COLO668 (cell line): ENCODE data around the gene EPB41L2.

Source experiments
- DNase-seq: peaks from one replicate; lab custom pipeline; 2025; ENCODE audit not compliant: unreplicated experiment; lab: John Stamatoyannopoulos, UW

Gene EPB41L2

DNA sequence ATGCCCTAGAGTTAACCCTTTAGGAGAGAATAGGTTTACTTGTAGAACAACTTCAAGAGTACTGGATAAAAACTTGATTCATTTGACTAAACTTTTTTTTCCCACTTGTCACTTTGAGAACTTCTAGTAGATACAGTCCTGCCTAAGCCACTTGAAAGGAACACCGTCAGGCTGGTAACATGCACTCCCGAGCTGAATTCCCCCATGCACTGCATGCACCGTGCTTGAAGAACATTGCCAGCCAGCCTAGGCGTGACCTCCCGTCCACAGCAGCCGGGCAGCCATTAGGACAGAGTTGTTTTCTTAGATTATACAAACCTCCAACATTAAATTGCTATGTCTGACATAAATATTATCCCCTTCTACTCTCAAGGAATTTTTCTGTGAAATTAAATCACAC, 183.2 kb downstream of the EPB41L2 start:
- no peak for DNase-seq

DNA sequence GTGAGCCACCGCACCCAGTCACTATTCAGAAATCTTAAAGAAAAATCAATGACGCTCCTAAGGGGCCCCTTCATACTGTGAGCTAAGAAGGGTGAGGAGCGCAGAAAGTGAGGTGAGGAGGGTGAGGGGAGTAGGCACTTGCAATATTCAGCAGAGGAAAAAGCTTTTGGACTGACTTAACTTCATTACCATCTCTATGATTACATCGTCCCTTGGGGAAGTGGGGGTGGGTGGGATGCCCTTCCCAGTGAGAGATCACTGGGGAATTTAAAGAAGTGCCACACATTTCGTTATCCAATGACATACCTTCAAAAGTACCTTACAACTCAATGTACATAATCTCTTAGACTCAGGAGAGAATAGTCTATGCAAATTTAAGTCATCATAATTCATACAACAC, 189.3 kb downstream of the EPB41L2 start:
- DNase-seq: no peak

DNA sequence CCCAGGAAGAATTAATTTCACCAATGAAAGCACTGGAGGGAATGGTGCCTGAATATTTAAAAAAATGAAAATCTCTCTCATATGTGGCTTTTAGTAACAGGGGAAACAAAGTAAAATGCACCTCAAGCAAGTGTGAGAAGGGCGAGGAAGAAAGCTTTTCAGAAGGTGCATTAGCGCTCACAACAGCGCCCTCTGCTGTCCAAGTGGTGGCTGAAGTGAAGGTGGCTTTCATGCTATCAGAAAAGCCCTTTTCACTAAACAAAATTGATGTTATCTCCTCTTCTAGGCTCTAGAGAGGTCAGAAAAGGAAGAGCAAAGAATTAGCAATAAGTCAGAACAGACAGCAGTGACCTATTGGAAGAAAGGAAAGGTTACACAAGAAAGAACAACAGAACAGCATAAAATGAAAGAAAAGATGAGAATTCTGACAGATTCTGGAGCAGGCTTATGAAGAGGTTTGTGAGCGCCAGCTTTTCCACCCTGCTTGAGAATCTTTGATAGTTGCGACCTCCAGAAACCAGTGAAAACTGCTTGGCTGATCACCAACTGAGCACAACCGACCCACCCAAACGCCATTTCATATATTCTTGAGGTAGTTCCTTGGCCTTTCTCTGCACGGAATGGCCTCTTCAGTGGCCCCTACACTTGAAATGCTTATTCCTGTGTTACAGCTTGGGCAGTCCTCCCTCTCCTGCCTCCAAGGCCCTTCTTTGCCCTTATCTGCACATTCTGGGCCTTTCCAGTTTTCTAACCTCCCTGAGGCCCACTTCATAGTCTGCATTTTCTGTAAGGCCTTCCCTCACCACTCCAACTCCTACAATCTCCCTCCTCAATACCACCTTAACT, 190.6 kb downstream of the EPB41L2 start:
- peak; percentile 40 for DNase-seq

DNA sequence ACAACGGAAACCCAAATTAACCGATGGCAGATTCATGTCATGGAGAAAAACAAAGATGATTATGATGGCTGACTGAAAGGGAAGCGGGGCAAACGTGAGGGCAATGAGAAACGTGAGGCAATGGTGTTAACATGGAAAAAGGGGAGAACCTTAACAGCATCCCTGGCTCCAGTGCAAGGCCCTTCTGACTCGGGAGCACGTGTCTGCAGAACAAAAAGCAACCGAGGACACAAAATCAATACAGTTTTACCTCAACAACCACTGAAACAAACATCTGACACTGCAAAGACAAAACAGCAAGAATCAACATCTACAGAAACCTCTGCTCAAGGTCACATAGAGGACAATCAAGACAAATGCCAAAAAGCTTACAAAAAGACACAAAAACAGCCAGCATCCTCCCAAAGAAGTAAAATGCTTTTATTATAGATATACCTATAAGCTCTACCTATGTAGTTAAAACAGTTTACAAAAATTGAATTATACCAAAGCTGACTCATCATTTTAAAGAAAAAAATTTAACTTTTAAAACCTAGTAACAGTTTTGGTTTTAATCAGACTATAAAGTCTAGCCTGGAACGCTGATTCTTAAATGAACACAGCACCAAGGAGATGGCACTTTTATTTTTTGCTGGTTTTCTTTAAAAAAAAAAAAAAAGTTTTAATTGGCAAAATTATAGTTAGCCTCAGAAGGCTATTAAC, 192.7 kb downstream of the EPB41L2 start:
- no peak for DNase-seq

DNA sequence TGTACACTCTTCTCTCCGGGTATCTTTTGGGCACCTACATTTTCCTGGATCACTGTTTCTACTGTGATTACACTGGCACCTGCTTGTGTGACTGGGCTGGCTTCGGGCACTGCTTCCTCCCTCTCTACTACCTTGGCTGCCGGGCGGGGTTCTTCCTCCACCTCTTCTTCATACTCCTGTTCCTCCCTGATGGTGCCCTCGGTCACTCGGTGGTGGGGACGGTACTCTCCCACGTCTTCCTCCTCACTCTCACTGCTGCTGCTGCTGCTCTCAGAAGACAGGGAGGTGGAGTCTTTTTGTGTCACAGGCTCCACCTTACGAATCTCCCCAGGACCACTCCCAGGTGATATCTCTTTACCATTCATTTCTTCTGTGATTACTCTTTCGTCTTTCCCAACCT, 193.4 kb downstream of the EPB41L2 start:
- no peak for DNase-seq

DNA sequence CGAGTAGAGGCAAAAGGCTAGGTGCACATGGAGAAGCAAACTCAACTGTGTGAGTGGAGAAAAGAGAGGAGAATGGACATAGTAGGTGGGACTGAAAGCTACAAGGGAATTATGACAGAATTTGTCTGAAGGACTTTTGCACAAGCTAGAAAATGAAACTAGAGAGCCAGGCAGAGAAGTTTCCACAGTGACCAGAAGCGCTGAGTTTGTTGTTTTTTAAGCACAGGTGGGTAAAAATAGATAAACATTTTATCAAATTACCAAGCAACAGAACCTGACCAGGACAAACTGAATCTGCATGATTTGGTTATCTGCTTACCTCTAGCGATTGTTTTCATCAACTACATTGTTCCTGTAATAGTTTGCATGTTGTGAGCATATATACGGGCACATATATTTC, 197.3 kb downstream of the EPB41L2 start:
- no peak for DNase-seq

DNA sequence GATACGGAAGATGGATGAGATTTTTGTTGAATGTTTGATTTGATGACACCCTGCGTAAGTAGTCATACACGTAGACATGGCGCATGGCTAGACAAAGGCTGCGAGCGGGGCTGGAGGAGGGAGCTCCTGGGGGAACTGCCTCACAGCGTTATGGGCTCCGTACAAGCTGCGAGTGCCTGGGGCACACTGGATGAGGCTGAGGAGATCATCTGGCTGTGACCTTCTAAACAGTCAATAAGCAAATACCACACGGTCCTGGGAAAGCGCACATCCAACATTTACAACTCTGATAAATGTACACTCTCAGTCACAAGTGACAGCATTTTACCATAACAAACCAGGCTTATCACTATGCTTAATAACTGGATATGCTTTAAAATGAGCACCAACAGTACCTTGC, 198.7 kb downstream of the EPB41L2 start:
- DNase-seq: no peak

DNA sequence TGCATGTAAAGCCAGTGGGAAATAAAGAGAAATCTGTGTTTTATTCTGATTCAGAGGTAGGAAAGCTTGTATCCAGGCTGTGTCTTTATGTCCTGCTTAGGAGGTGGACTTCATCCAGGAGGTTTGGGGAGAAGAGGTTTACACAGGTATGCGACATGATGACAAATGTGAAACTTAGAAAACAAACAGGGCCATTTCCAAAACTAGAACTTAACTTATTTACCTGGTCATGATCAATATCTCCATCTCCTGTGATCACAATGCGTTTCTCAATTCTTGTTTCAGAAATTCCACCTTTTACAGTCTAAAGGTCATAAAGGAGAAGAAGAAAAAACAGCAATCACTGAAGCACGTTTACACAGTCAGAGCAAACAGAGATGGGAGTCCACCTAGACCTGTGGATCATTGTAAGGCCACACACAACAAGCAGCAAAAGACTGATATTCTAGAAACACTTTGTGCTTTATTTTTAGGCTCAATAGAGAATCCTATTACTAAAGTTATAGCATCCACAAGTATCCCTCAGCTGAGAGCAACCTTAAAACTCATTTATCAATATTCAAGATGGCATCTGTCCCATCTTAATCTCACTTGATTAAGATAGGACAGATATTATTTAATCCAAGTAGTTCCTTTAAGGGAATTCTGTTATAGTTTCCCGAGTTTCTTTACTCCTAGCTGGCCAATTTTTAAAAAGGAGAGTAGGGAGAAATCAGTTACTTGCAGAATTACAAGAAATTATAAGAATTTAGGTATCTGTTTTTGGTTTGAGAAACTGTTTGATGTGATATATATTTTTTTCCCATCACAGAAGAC, 199.4 kb downstream of the EPB41L2 start:
- DNase-seq: no peak

DNA sequence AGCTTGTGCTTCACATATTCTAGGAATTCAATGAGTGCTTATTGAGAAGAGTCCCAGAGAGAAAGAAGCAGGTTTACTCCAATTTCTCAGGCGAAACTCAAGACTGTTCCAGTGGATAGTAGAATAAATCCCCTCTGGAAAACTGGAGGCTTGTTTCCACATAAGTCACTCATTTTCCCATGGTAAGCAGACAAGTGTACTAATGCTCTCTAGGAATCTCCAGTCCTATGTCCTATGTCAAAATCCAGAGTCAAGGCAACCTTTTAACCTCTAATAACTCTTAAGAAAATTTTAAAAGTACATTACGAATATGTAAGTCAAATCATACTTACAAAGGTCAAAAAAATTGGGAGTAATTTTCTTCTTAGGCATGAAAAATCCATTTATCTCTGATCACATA, 200.7 kb downstream of the EPB41L2 start:
- DNase-seq: no peak

DNA sequence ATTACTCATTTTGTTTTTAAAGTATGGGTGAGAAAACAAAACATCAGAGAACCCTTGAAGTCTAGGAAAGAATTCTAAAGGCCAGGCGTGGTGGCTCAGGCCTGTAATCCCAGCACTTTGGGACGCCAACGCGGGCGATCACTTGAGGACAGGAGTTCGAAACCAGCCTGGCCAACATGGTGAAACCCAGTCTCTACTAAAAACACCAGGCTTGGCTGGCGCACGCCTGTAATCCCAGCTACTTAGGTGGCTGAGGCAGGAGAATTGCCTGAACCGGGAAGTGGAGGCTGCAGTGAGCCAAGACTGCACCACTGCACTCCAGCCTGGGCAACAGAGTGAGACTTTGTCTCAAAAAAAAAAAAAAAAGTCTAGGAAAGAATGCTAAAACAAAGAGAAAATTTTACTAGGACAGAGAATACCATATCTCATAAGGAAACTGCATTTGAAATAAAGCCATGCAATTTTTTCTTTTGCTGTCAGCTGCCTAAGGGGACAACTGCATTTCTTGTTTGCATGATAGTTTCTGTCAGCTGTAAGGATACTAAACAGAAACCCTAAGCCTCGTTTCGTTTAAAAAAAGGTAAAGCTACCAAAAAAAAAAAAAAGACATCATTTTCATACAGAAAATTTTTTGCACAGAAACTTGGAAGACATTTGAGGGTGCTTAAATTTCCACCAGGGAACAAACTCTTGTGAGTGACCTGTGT, 203.7 kb downstream of the EPB41L2 start:
- DNase-seq: no peak

DNA sequence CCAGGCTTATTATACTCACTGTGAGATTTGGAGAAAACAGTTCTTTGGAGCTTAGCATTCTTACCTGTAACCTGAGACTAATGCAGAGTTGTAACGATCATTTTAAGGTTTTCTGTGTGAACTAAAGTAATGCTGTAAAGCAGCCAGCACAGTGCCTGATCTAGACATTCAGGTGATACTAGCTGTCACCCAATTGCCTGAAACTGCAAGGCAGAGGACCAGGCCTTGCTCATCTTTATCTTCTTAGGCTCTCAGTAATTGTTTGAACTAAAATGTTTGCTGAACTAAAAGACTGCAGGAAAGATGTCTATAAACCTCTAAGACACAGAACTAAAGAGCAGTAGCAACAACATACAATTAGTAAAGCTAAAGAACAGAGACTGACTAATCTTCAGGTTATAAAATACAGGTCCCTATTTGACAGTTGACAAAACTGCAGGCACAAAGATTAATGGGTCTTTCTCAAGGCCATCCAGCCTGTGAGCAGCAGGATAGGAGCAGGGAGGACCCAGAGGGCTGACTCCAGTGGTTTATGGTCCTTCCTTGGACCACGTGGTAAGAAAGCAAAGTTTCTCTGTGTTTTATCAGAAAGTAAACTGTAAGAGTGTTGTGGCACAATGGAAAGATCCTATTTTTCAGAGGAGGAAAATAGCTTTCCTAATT, 204.4 kb downstream of the EPB41L2 start:
- DNase-seq: no peak

DNA sequence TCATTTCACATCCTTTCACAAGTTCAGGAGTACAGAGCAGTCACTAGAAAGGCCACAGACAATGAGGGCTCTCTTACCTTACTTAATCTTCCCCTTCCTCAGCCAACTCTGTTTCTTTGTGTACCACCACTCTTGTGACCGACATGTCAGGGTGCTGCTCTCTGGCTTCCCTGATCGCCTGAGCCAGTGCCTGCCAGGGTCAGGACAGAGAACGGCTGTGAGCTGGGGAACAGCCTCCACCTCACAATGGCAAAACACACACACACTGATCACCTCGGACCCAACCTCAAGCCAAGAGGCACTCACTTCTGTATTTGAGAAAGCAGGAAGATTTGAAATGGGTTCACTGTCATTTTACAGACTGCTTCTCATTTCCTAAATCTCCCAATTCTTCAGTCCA, 205.0 kb downstream of the EPB41L2 start:
- DNase-seq: no peak

DNA sequence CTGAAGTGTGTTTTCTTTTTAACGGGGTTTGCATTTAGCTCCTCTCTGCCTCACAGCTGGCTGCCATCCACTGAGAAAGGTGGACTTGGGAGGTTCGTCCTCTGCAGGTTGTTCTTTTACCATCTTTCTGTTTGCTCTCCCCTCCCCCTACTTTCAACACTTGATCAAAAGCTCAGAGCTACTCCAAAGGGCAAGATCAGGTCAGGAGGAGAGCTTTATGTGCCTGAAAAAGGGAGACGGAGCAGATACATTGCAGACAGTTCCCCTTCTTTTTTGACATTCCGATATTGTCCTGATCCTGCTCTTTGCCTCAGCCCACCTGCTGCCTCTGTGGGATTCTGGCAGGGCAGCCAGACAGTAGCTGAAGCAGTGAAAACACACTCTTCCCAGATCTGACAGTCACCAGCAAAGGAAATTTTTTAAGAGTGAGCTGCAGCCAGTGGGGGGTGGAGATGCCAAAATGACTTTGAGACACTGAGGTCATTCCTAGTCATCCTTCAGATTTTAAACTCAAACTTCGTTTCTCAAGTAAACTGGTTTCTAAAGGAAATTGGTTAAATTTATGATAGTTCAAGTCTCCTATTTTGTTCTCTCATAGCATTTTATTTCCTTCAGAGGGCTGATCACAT, 209.4 kb downstream of the EPB41L2 start:
- DNase-seq: no peak

DNA sequence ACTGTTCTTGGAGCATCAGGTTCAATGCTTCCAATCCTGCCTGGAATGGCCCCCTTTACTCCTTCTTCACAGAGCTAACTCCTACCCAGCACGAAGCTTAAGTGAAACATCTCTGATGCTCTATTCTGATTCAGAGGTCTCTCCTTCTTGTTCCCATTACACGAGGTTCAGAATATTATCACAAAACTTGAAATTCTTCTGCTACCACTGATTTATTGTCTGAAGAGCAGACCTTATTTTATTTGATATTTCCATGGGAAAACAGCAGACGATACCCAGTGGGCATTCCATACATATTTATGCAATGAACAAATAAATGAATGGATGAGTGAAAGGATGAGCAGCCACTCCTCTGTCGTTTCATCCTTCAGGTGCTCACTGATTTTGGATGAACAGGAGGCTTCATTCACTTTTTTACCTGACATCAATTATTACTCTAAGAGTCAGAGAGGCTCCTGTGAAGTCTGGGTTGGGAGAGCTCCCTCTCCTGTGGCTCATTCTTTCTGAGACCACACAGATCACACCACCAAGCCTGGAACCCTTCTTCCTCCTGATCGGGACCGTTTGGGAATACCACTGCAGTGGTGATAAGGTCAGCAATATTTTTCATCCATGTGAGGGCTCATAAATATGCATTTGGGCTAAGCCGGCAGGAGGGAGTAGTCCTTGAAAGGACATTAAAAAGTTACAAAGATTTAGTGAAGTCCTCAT, 210.0 kb downstream of the EPB41L2 start:
- no peak for DNase-seq

DNA sequence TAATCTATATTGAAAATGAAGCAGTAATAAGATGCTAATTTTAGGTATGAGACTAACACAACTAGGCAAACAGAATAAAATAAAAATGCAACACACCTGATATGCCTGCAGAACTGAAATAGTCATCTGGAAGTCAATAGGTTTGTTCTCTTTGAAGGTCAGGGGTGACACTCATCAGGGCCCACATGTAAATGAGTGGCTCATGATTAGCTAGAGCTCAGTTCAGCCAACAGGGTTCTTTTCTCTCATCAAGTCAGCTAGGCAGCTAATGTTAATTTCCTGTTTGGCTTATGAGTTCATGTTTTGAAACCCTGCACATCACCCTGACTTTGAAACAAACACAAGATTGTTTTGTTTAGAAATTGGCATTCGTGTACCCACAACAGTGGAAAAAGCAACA, 212.0 kb downstream of the EPB41L2 start:
- no peak for DNase-seq

DNA sequence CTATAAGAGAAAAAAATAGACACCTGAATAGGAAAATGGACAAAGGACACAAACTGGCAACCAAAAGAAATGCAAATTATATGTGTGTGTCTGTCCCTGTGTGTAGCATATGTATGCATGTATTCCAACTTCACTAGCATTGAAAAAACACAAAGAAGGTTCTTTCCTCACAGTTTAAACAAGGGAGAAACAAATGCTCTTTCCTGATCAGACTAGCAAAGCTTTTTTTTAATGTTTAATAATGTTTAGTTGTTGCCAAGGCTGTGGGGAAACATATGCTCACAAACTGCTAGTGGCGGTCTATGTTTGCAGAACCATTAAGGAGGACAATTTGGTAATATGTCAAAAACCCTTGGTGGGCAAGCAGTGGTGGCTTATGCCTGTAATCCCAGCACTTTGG, 213.5 kb downstream of the EPB41L2 start:
- DNase-seq: no peak

DNA sequence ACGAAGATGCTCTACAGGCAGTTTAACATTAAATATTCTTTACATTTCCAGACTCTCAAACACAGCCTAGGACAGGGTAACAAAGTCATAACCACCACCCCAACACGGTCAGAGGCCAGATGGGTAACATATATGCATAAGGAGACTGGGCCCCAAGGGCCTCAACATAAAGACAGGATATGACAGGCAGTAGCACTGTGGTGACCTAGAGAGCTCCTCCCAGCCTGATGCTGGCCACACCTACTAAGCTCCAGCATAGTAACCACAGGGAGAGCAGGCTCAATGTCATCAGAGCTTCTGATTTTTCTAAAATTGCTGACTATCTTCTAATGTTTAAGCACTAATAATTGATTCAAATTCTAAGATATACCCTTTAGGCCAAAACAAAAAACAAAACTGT, 214.1 kb downstream of the EPB41L2 start:
- DNase-seq: no peak

DNA sequence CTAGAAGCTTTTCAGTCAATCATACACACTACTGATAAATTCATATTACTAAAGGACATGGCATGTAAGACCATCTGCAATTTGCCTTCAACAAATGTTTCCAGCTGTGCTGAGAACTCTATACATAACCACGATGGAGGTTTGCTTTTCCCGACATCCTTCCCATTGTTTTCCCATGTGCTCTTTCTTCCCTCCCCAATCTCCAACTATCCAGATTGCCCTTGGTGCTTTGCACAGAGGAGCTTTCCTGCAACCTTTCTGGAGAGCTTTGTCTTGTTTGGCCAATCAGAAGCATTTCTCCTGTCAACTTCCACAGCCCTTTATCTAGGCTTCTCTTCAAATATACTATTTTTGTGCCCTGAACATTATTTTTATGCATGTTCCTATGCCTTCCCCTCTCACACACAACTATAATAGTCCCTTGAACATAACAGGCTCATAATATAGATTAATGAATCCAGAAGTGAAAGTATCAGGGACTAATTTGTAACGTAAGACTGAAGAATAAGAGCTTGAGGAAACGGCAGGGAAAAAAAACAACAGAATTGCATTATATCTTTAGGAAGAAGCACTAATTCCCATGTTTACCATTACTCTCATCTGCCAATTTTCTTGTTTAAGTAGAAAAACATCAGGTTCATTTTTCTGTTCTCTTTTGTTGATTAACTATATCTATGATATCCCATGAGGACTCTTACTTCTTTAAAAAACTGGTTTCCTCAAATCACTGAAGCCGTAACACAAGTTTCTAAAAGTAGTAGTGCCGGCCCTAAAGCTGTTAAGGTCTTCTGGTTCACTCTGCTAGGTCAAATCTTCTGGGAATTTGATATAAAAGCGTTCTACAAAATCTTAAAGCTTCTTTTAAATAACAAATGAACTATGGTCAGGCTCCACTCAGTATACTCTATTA, 215.8 kb downstream of the EPB41L2 start:
- no peak for DNase-seq
